B cell (primary cell): ENCODE data around the gene FOXD1. TPM values are rescaled to one million over a fixed set of nuclear protein-coding genes. Genes with fewer than 3 reads are reported as not detected.
"Not testable (repeated sequence)": the region's sequence is repeated elsewhere in the genome, so short reads cannot be mapped to it uniquely, and the experiment has no call there.

ENCODE experiments used
- ATAC-seq: fragments of 200-7000 bp; cut with Tn5 transposase; one replicate; pipeline ENCODE4 v1.10.0; 2021; ENCODE audit warnings: low read depth, mild to moderate bottlenecking, moderate number of reproducible peaks, moderate library complexity
- CTCF ChIA-PET: fragments of 350-600 bp; sonication (Branson Sonifier 250); formaldehyde crosslinking; loops from one replicate; lab custom pipeline; 2021; ENCODE audit warnings: antibody characterized with exemption, inconsistent platforms; lab: Charles Lee
- POLR2A ChIA-PET: fragments of 350-600 bp; sonication (Branson Sonifier 250); formaldehyde crosslinking; loops from one replicate; lab custom pipeline; 2021; ENCODE audit warnings: antibody characterized with exemption; lab: Charles Lee
- DNase-seq: peaks from one replicate; pipeline ENCODE4 v3.0.0; 2013
- H2AFZ ChIP-seq: 2 replicates; pipeline ENCODE4 v1.6.1; 2012; ENCODE audit warnings: mild to moderate bottlenecking, low read depth, low read length; ENCODE audit not compliant: insufficient read depth, poor library complexity, severe bottlenecking
- H3K27ac ChIP-seq, 2 donors: 1 replicate in 1 of 2; 2 replicates in 1 of 2; pipeline ENCODE4 v1.5.1; 2012 to 2013; ENCODE audit warnings: low read length in 2 of 2, mild to moderate bottlenecking in 2 of 2, moderate library complexity in 1 of 2
- H3K27me3 ChIP-seq, 4 experiments: fragments of 200-600 bp in 1 of 4; sonication (generic) in 1 of 4; replicated peaks in 1 of 4; 1 replicate in 2 of 4; 2 replicates in 2 of 4; pipeline versions ENCODE4 v1.6.1 to v1.7.0; 2013 to 2016; ENCODE audit warnings: low read length in 3 of 4, mild to moderate bottlenecking in 2 of 4, mixed read lengths in 1 of 4, moderate library complexity in 1 of 4; ENCODE audit not compliant: insufficient read depth in 4 of 4, control insufficient read depth in 3 of 4; ENCODE audit errors: control extremely low read depth in 1 of 4
- H3K36me3 ChIP-seq, 2 experiments: replicated peaks in 1 of 2; 1 replicate in 1 of 2; 2 replicates in 1 of 2; pipeline versions ENCODE4 v1.6.1 to v1.7.1; 2013; ENCODE audit warnings: low read length in 1 of 2; ENCODE audit not compliant: insufficient read depth in 2 of 2, control insufficient read depth in 1 of 2; ENCODE audit errors: control extremely low read depth in 1 of 2, extremely low read depth in 1 of 2
- H3K4me1 ChIP-seq, 2 donors: fragments of 200-600 bp in 1 of 2; sonication (generic) in 1 of 2; 1 replicate in 1 of 2; 2 replicates in 1 of 2; pipeline versions ENCODE4 v1.5.1 to v1.6.1; 2013 to 2017; ENCODE audit warnings: low read length in 2 of 2; ENCODE audit not compliant: control insufficient read depth in 2 of 2, insufficient read depth in 2 of 2
- H3K4me2 ChIP-seq: replicated peaks from 2 replicates; pipeline ENCODE3; 2012; ENCODE audit warnings: mild to moderate bottlenecking, low read depth, low read length; ENCODE audit not compliant: poor library complexity, severe bottlenecking
- H3K4me3 ChIP-seq, 5 experiments: fragments of 200-600 bp in 1 of 5; sonication (generic) in 1 of 5; 1 replicate in 3 of 5; 2 replicates in 2 of 5; pipeline versions ENCODE4 v1.5.1 to v1.7.0; 2011 to 2016; ENCODE audit warnings: low read length in 4 of 5, mild to moderate bottlenecking in 4 of 5, low read depth in 2 of 5, control low read depth in 1 of 5, moderate library complexity in 1 of 5; ENCODE audit not compliant: insufficient read depth in 1 of 5; ENCODE audit errors: control extremely low read depth in 1 of 5, extremely low read depth in 1 of 5
- H3K79me2 ChIP-seq: fragments of 200-600 bp; sonication (generic); one replicate; pipeline ENCODE4 v1.6.0; 2016; ENCODE audit warnings: low read length; ENCODE audit not compliant: control insufficient read depth, insufficient read depth
- H3K9ac ChIP-seq: fragments of 200-600 bp; sonication (generic); 2 replicates; pipeline ENCODE4 v1.6.1; 2017; ENCODE audit warnings: mild to moderate bottlenecking, low read length, moderate library complexity
- H3K9me3 ChIP-seq, 3 donors: one replicate each; pipeline versions ENCODE4 v1.6.1 to v1.7.1; 2013; ENCODE audit warnings: low read length in 2 of 3; ENCODE audit not compliant: control insufficient read depth in 2 of 3, insufficient read depth in 1 of 3; ENCODE audit errors: control extremely low read depth in 1 of 3
- H4K20me1 ChIP-seq: 2 replicates; pipeline ENCODE4 v1.6.0; 2012; ENCODE audit warnings: mild to moderate bottlenecking, low read length; ENCODE audit not compliant: insufficient read depth, control insufficient read depth, poor library complexity, severe bottlenecking
- H3K27ac Mint-ChIP-seq: one replicate; pipeline ENCODE4 v1.8.0; 2021; ENCODE audit warnings: mixed read lengths
- H3K27me3 Mint-ChIP-seq: one replicate; pipeline ENCODE4 v1.8.0; 2021; ENCODE audit warnings: mixed read lengths
- H3K4me1 Mint-ChIP-seq: one replicate; pipeline ENCODE4 v1.8.0; 2021; ENCODE audit warnings: mixed read lengths
- H3K4me3 Mint-ChIP-seq: one replicate; pipeline ENCODE4 v1.8.0; 2021; ENCODE audit warnings: mixed read lengths
- H3K9me3 Mint-ChIP-seq: one replicate; pipeline ENCODE4 v1.8.0; 2022; ENCODE audit warnings: mixed read lengths; ENCODE audit not compliant: insufficient read depth
- CTCF ChIP-seq: fragments of 200-600 bp; IDR thresholded peaks from one replicate; pipeline ENCODE4 v1.8.0; 2022; ENCODE audit warnings: antibody characterized with exemption, mild to moderate bottlenecking
- EZH2 ChIP-seq: IDR thresholded peaks from 2 replicates; pipeline ENCODE4 v1.6.1; 2012; ENCODE audit warnings: borderline replicate concordance, low read depth, mild to moderate bottlenecking, moderate library complexity, low read length; ENCODE audit not compliant: insufficient read depth, poor library complexity, severe bottlenecking
- WGBS: methylation state at CpG from one replicate; pipeline ENCODE4 v1.1.5; 2013; ENCODE audit warnings: missing lambda C conversion rate; ENCODE audit not compliant: insufficient coverage; 5-methylcytosine and 5-hydroxymethylcytosine counted together
- intact Hi-C: fragments of 100-400 bp; cut with micrococcal nuclease; formaldehyde crosslinking; loops from one replicate; pipeline ENCODE4 v1.10.0; 2022
- polyA plus RNA-seq: library from polyadenylated mRNA; depleted of rRNA; stranded (reverse); fragments of >200 nt; gene quantifications from 2 replicates; pipeline ENCODE4 v1.2.3, GENCODE V29; 2012
- total RNA-seq, 2 donors: library from RNA; stranded (reverse); fragments of 120-200 nt in 1 of 2; gene quantifications; 1 replicate in 1 of 2; 2 replicates in 1 of 2; pipeline versions ENCODE4 v1.2.3 to v1.2.4, GENCODE V29; 2013 to 2022

FOXD1 gene
- total and polyA plus RNA-seq, 2 donors (not counting 1 experiment from before 2014, with no cell fraction given), result 0.34 to 0.49 TPM

- Mint-ChIP-seq H3K27me3 (peaks cover 47% of the 10 kb centered on the region), H3K4me3 (no peak overlapping the region), H3K9me3 (no peaks in the 10 kb centered on the region), H3K4me1 (no peaks in the 10 kb centered on the region), H3K27ac (no peak overlapping the region)
- Histone ChIP-seq H3K9me3 (peaks cover 0 to 2% (median 0%) of the 10 kb centered on the region in 3 donors), H3K9ac (no peak overlapping the region), H3K27me3 (peaks cover 0 to 29% (median 21%) of the 10 kb centered on the region in 4 experiments), H3K4me2 (no peak overlapping the region), H4K20me1 (no peaks in the 10 kb centered on the region), H3K4me1 (no peaks in the 10 kb centered on the region), H2AFZ (no peak overlapping the region), H3K27ac (no peak overlapping the region), H3K79me2 (no peaks in the 10 kb centered on the region), H3K4me3 (no peak overlapping the region), H3K36me3 (no peaks in the 10 kb centered on the region)
- ChIA-PET CTCF (no interaction called here), POLR2A (no interaction called here)
- DNase-seq (no peak), ATAC-seq (no peak)
- no CpG with 5 or more reads among the region's 1 CpG for WGBS
- TF ChIP-seq CTCF (no peak), EZH2 (no peak)
- intact Hi-C loops, result no loop called here
Measured at GRCh38 chr5:73412597-73412988, 36.0 kb downstream of the FOXD1 start.

- WGBS, result 47% methylated on average over 2 of the region's 5 CpGs
- Mint-ChIP-seq H3K9me3 (no peaks in the 10 kb centered on the region), H3K4me1 (no peaks in the 10 kb centered on the region), H3K27me3 (peaks cover 44% of the 10 kb centered on the region), H3K27ac (no peak overlapping the region), H3K4me3 (no peak overlapping the region)
- no peaks in the 10 kb centered on the region for H3K79me2 ChIP-seq
- H2AFZ ChIP-seq, result no peak overlapping the region
- H3K9ac ChIP-seq, result no peak overlapping the region
- H3K9me3 ChIP-seq, result peaks cover 0 to 2% (median 0%) of the 10 kb centered on the region in 3 donors
- ChIA-PET CTCF (no interaction called here), POLR2A (no interaction called here)
- ATAC-seq (no peak), DNase-seq (no peak)
- H3K36me3 ChIP-seq, result no peaks in the 10 kb centered on the region
- no peak overlapping the region for H3K27ac ChIP-seq
- H3K4me1 ChIP-seq, result no peaks in the 10 kb centered on the region
- H3K4me2 ChIP-seq, result no peak overlapping the region
- intact Hi-C loops, result no loop called here
- H3K27me3 ChIP-seq, result peaks cover 0 to 25% (median 19%) of the 10 kb centered on the region in 4 experiments
- H3K4me3 ChIP-seq, result no peak overlapping the region
- H4K20me1 ChIP-seq, result no peaks in the 10 kb centered on the region
- TF ChIP-seq CTCF (no peak), EZH2 (no peak)
Measured at GRCh38 chr5:73411936-73412596, 36.5 kb downstream of the FOXD1 start.

DNA sequence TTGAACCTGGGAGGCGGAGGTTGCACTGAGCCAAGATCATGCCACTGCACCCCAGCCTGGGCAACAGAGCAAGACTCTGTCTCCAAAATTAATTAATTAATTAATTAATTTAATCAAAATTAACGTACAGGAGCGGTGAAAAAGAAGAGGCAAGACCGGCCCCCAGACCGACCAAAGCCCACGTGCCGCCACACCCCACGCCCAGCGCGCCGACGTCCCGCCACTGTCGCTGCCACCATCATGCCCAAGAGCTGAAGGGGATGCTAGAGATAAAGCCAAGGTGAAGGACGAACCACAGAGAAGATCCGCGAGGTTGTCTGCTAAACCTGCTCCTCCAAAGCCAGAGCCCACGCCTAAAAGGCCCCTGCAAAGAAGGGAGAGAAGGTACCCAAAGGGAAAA, 38.6 kb downstream of the FOXD1 start:
- CTCF ChIA-PET, H3K4me2 ChIP-seq: not testable (repeated sequence)

More for the DNA sequence above, 38.6 kb downstream of the FOXD1 start:
- H3K27ac Mint-ChIP-seq, H4K20me1 ChIP-seq, DNase-seq, H3K4me1 Mint-ChIP-seq, H2AFZ ChIP-seq, H3K9me3 Mint-ChIP-seq, H3K4me3 Mint-ChIP-seq, H3K27ac ChIP-seq, H3K9ac ChIP-seq, intact Hi-C loops, ATAC-seq, H3K79me2 ChIP-seq, H3K9me3 ChIP-seq, POLR2A ChIA-PET, H3K36me3 ChIP-seq, H3K4me1 ChIP-seq, H3K4me3 ChIP-seq: not testable (repeated sequence)
- peaks cover 0 to 15% (median 10%) of the 10 kb centered on the region in 4 experiments for H3K27me3 ChIP-seq
- peaks cover 33% of the 10 kb centered on the region for H3K27me3 Mint-ChIP-seq
- WGBS, result 95% methylated on average over 13 of the region's 18 CpGs
